CD4-positive, alpha-beta T cell (primary cell): Measurements from ENCODE around the gene ABCC11. TPM values are rescaled to one million over a fixed set of nuclear protein-coding genes. Genes with fewer than 3 reads are reported as not detected.

Experiments
- ATAC-seq: fragments of 200-7000 bp; cut with Tn5 transposase; one replicate; pipeline ENCODE4 v1.10.0; 2022; ENCODE audit warnings: mild to moderate bottlenecking; ENCODE audit not compliant: poor library complexity
- CTCF ChIA-PET: fragments of 350-600 bp; sonication (Branson Sonifier 250); formaldehyde crosslinking; loops from one replicate; lab custom pipeline; 2021; ENCODE audit warnings: antibody characterized with exemption, inconsistent platforms; lab: Charles Lee
- POLR2A ChIA-PET: fragments of 350-600 bp; sonication (Branson Sonifier 250); formaldehyde crosslinking; loops from one replicate; lab custom pipeline; 2021; ENCODE audit warnings: antibody characterized with exemption, inconsistent platforms; lab: Charles Lee
- DNase-seq, 14 experiments: peaks; one replicate each; pipeline ENCODE4 v3.0.0-alpha.2; 2013 to 2020; ENCODE audit warnings: mixed read lengths in 2 of 14
- H3K27ac ChIP-seq, 2 donors: one replicate each; pipeline versions ENCODE4 v1.5.1 to v1.7.0; 2013; ENCODE audit warnings: low read length in 2 of 2, low read depth in 1 of 2, mild to moderate bottlenecking in 1 of 2
- H3K27me3 ChIP-seq, 2 experiments: 1 replicate in 1 of 2; 2 replicates in 1 of 2; pipeline versions ENCODE4 v1.6.1 to v1.7.0; 2013; ENCODE audit warnings: low read length in 2 of 2, control low read depth in 1 of 2, mild to moderate bottlenecking in 1 of 2, moderate library complexity in 1 of 2; ENCODE audit not compliant: insufficient read depth in 2 of 2, control insufficient read depth in 1 of 2
- H3K36me3 ChIP-seq: one replicate; pipeline ENCODE4 v1.6.1; 2013; ENCODE audit warnings: low read length, control low read depth; ENCODE audit not compliant: insufficient read depth
- H3K4me1 ChIP-seq: one replicate; pipeline ENCODE4 v1.6.1; 2013; ENCODE audit warnings: low read length, control low read depth; ENCODE audit not compliant: insufficient read depth
- H3K4me3 ChIP-seq: one replicate; pipeline ENCODE4 v1.5.1; 2013; ENCODE audit warnings: mild to moderate bottlenecking, low read length, moderate library complexity
- H3K9me3 ChIP-seq, 2 experiments: 1 replicate in 1 of 2; 2 replicates in 1 of 2; pipeline versions ENCODE4 v1.6.1 to v1.7.0; 2013; ENCODE audit warnings: low read length in 2 of 2, mild to moderate bottlenecking in 2 of 2, control low read depth in 1 of 2, moderate library complexity in 1 of 2; ENCODE audit not compliant: control insufficient read depth in 1 of 2, insufficient read depth in 1 of 2
- H3K27ac Mint-ChIP-seq: one replicate; pipeline ENCODE4 v1.8.0; 2020; ENCODE audit warnings: mixed read lengths
- H3K27me3 Mint-ChIP-seq: one replicate; pipeline ENCODE4 v1.8.0; 2021; ENCODE audit warnings: mixed read lengths
- H3K36me3 Mint-ChIP-seq: one replicate; pipeline ENCODE4 v1.8.0; 2021; ENCODE audit warnings: low read depth, mixed read lengths
- H3K4me1 Mint-ChIP-seq: one replicate; pipeline ENCODE4 v1.8.0; 2021; ENCODE audit warnings: low read depth, mixed read lengths
- H3K4me3 Mint-ChIP-seq: one replicate; pipeline ENCODE4 v1.8.0; 2020; ENCODE audit warnings: mild to moderate bottlenecking, mixed read lengths
- H3K9me3 Mint-ChIP-seq: one replicate; pipeline ENCODE4 v1.8.0; 2020; ENCODE audit warnings: mixed read lengths
- intact Hi-C, 2 experiments: fragments of 100-400 bp; cut with DNase I in 1 of 2; cut with micrococcal nuclease in 1 of 2; formaldehyde crosslinking; loops; one replicate each; pipeline versions ENCODE4 v1.15.1 to v1.9.0; 2023 to 2025; cut with DNase I, micrococcal nuclease
- total RNA-seq, 174 experiments: library from RNA in 2 of 174; stranded (reverse) in 2 of 174; gene quantifications; one replicate each; pipeline ENCODE4 v1.2.3 and lab custom pipeline; 2021 to 2026
- TF ChIP-seq, protein P1 (sequence below): fragments of 200-600 bp; IDR thresholded peaks from one replicate; pipeline ENCODE4 v1.8.0; 2022; ENCODE audit warnings: antibody characterized with exemption, mild to moderate bottlenecking

The ABCC11 gene
- total RNA-seq, 2 experiments from 2014 or later: 0.08 TPM; not detected in 1

GRCh38 chr16:48133455-48134211, 113.7 kb downstream of the ABCC11 start:
- Mint-ChIP-seq H3K36me3 (no peaks in the 10 kb centered on the region), H3K27me3 (no peaks in the 10 kb centered on the region), H3K9me3 (no peaks in the 10 kb centered on the region)

DNA sequence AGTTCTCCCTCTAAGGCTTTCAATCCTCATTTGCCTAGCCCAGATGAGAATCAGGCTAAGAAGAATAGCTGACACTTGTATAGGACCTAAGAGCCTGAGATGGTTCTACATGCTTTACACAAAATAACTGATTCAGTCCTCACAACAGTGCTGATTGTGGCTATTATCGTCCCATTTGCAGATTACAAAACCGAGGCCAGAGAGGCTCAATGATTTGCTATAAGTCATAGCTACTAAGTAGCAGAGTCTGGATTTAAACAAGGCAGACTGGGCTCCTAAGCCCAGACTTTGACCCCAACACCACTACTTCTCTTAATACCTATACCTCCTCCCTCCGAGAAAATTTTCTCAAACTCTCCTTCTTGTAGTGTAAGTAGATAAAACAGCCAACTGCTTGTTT, 114.6 kb downstream of the ABCC11 start:
- Histone ChIP-seq H3K4me3 (no peak overlapping the region), H3K36me3 (no peaks in the 10 kb centered on the region), H3K4me1 (no peaks in the 10 kb centered on the region), H3K9me3 (no peaks in the 10 kb centered on the region), H3K27ac (no peak overlapping the region), H3K27me3 (no peaks in the 10 kb centered on the region)
- ChIA-PET CTCF (no interaction called here), POLR2A (no interaction called here)
- TF ChIP-seq, protein P1, sequence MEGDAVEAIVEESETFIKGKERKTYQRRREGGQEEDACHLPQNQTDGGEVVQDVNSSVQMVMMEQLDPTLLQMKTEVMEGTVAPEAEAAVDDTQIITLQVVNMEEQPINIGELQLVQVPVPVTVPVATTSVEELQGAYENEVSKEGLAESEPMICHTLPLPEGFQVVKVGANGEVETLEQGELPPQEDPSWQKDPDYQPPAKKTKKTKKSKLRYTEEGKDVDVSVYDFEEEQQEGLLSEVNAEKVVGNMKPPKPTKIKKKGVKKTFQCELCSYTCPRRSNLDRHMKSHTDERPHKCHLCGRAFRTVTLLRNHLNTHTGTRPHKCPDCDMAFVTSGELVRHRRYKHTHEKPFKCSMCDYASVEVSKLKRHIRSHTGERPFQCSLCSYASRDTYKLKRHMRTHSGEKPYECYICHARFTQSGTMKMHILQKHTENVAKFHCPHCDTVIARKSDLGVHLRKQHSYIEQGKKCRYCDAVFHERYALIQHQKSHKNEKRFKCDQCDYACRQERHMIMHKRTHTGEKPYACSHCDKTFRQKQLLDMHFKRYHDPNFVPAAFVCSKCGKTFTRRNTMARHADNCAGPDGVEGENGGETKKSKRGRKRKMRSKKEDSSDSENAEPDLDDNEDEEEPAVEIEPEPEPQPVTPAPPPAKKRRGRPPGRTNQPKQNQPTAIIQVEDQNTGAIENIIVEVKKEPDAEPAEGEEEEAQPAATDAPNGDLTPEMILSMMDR: no peak
- H3K4me3 Mint-ChIP-seq: no peak overlapping the region
- H3K36me3 Mint-ChIP-seq: no peaks in the 10 kb centered on the region
- intact Hi-C loops: no loop called here
- no peak overlapping the region for H3K27ac Mint-ChIP-seq
- H3K9me3 Mint-ChIP-seq: no peaks in the 10 kb centered on the region
- DNase-seq (no peak), ATAC-seq (no peak)
- no peaks in the 10 kb centered on the region for H3K27me3 Mint-ChIP-seq
- H3K4me1 Mint-ChIP-seq: no peaks in the 10 kb centered on the region

More at GRCh38 chr16:48133455-48134211, 113.7 kb downstream of the ABCC11 start:
- H3K9me3 ChIP-seq: no peaks in the 10 kb centered on the region
- intact Hi-C loops: no loop called here
- no peaks in the 10 kb centered on the region for H3K36me3 ChIP-seq
- no peaks in the 10 kb centered on the region for H3K27me3 ChIP-seq
- no peak overlapping the region for H3K4me3 ChIP-seq
- H3K27ac ChIP-seq: no peak overlapping the region
- DNase-seq (no peak), ATAC-seq (no peak)
- CTCF ChIA-PET: no interaction called here
- Mint-ChIP-seq H3K27ac (no peak overlapping the region), H3K4me3 (no peak overlapping the region), H3K4me1 (no peaks in the 10 kb centered on the region)
- H3K4me1 ChIP-seq: no peaks in the 10 kb centered on the region
- TF ChIP-seq, protein P1: no peak
- POLR2A ChIA-PET: no interaction called here

DNA sequence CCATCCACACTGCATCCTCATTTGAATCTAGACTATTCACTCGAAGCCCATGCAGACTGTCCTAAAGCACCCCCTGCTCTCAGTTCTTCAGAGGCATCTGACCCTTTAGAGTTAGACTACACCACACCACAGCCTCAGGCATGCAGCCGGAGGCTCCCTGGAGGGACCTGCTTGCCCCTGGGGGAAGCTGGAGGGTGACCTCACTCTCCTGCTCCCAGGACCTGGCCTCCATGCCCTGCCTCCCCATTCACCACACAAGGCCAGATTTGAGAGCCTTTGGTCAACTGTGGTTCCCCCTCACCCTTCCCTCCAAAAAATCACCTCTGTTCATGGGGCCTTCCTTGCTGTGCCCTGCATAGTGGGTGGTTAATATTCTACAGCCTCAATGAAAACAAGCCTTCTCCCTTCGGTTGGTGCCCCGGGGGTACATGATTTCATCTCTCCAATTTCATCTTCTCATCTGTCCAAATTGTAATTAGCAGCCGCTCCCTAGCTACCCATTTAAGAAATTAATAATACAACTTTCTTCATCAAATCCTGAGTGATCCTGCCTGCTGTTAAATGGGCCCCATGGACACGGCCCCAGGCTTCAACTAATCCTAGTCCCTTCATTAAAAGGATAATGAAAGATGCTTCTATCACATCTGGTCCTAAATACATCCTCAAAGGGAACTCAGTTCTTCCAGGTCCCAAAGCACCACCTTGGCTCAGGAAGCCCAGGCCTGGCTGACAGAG, 116.0 kb downstream of the ABCC11 start:
- H3K36me3 ChIP-seq: no peaks in the 10 kb centered on the region
- no peak overlapping the region for H3K27ac Mint-ChIP-seq
- ChIA-PET POLR2A (no interaction called here), CTCF (no interaction called here)
- H3K27me3 ChIP-seq: no peaks in the 10 kb centered on the region
- ATAC-seq (no peak), DNase-seq (no peak)
- no peaks in the 10 kb centered on the region for H3K4me1 ChIP-seq
- H3K9me3 ChIP-seq: no peaks in the 10 kb centered on the region
- H3K4me3 ChIP-seq: no peak overlapping the region
- TF ChIP-seq, protein P1: no peak
- intact Hi-C loops: no loop called here
- no peaks in the 10 kb centered on the region for H3K9me3 Mint-ChIP-seq
- H3K4me3 Mint-ChIP-seq: no peak overlapping the region
- H3K36me3 Mint-ChIP-seq: no peaks in the 10 kb centered on the region
- no peaks in the 10 kb centered on the region for H3K4me1 Mint-ChIP-seq
- H3K27me3 Mint-ChIP-seq: no peaks in the 10 kb centered on the region
- H3K27ac ChIP-seq: no peak overlapping the region
